ENCODE data around the gene EEF1G. TPM values are rescaled to one million over a fixed set of nuclear protein-coding genes. Genes with fewer than 3 reads are reported as not detected.
A peak's percentile ranks its signal among the peaks of the same experiment; 100 is the strongest.

EEF1G gene
- total RNA-seq, 1 experiment from 2014 or later: 2,004 TPM

DNA sequence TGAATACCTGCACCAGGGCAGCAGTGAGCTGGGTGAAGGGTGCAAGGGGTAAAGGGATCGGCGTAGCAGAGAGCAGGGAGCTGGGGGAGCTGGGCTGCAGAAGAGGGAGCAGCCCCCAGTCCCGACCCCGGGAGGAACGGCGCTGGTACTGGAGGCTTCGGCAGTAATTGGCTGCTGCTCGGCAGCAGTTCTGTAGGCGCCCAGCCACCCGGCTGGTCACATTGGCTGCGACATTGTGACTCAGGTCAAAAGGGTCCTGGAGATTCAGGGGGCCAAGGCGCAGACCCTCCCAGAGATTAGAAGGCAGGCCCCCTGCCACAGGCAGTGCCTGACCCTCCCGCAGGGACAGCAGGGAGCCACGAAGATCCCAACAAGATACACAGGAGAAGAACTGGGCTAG lies 2.1 kb upstream of the EEF1G start:
- intact Hi-C loops (cut with micrococcal nuclease; ENCODE audit: unreplicated experiment): no loop called here
- Mint-ChIP-seq H3K4me3 (ENCODE audit: unreplicated experiment) (peak overlapping the region; percentile 97), H3K36me3 (ENCODE audit: insufficient read depth, unreplicated experiment) (peaks cover 84% of the 10 kb centered on the region), H3K9me3 (ENCODE audit: unreplicated experiment) (no peaks in the 10 kb centered on the region), H3K4me1 (ENCODE audit: low read depth, unreplicated experiment) (peaks cover 57% of the 10 kb centered on the region), H3K27ac (ENCODE audit: unreplicated experiment) (peak overlapping the region; percentile 100), H3K27me3 (ENCODE audit: insufficient read depth, unreplicated experiment) (no peaks in the 10 kb centered on the region)
- H3K9me3 ChIP-seq: no peaks in the 10 kb centered on the region
- no peak for DNase-seq
- no peak overlapping the region for H3K4me3 ChIP-seq (ENCODE audit: low read depth, low read length)
- POLR2A ChIA-PET: no interaction called here
- no peaks in the 10 kb centered on the region for H3K27me3 ChIP-seq (replicated peaks; ENCODE audit: control insufficient read depth, insufficient read depth, low read length)
- CTCF ChIA-PET: no interaction called here
- no TSS peak for BruUV-seq (replicated peaks)
- peaks cover 5% of the 10 kb centered on the region; the same call in 1 of the 2 replicates for H3K36me3 ChIP-seq (ENCODE audit: control insufficient read depth, insufficient read depth, low read length)
- H3K4me1 ChIP-seq: peaks cover 25% of the 10 kb centered on the region
- TF ChIP-seq, protein P1, sequence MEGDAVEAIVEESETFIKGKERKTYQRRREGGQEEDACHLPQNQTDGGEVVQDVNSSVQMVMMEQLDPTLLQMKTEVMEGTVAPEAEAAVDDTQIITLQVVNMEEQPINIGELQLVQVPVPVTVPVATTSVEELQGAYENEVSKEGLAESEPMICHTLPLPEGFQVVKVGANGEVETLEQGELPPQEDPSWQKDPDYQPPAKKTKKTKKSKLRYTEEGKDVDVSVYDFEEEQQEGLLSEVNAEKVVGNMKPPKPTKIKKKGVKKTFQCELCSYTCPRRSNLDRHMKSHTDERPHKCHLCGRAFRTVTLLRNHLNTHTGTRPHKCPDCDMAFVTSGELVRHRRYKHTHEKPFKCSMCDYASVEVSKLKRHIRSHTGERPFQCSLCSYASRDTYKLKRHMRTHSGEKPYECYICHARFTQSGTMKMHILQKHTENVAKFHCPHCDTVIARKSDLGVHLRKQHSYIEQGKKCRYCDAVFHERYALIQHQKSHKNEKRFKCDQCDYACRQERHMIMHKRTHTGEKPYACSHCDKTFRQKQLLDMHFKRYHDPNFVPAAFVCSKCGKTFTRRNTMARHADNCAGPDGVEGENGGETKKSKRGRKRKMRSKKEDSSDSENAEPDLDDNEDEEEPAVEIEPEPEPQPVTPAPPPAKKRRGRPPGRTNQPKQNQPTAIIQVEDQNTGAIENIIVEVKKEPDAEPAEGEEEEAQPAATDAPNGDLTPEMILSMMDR (IDR thresholded peaks at IDR 0.05; ENCODE audit: insufficient read depth in 1 of 2, low read depth in 1 of 2, low read length in 1 of 2, severe bottlenecking in 1 of 2, unreplicated experiment in 1 of 2): no peak

DNA sequence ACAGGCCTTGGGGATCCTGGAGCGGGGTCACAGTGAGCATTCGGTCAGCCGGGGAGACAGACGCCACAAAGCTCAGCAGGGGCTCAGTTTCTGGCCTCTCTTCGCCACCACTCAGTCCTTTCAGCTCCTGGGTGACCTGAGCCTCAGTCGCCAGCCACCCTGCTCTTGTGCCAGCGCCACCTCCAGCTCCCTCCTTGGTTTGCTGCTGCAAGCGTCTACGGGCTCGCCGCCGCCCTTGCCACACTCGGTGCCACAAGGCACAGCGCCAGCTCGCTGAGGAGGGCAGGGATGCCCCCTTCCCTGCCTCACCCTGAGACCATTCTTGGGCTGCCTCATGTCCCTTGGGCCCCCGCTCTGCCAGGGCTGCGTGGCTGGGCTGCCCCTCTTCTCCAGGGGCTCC lies 1.5 kb upstream of the EEF1G start:
- Mint-ChIP-seq H3K9me3 (ENCODE audit: unreplicated experiment) (no peaks in the 10 kb centered on the region), H3K27ac (ENCODE audit: unreplicated experiment) (peak overlapping the region; percentile 100), H3K27me3 (ENCODE audit: insufficient read depth, unreplicated experiment) (no peaks in the 10 kb centered on the region), H3K4me1 (ENCODE audit: low read depth, unreplicated experiment) (peaks cover 56% of the 10 kb centered on the region), H3K4me3 (ENCODE audit: unreplicated experiment) (peak overlapping the region; percentile 97), H3K36me3 (ENCODE audit: insufficient read depth, unreplicated experiment) (peaks cover 88% of the 10 kb centered on the region)
- no peaks in the 10 kb centered on the region for H3K27me3 ChIP-seq (replicated peaks; ENCODE audit: control insufficient read depth, insufficient read depth, low read length)
- POLR2A ChIA-PET: interaction anchor here (1.6 to 2.1 kb wide), 4 partner anchors 14 to 90 kb away, joined by 26 to 116 read pairs (median 32); partner anchors contain the start of genes C11orf98, CSKMT and TUT1
- intact Hi-C loops (cut with micrococcal nuclease; ENCODE audit: unreplicated experiment): no loop called here
- peaks cover 25% of the 10 kb centered on the region for H3K4me1 ChIP-seq
- TF ChIP-seq, protein P1 (IDR thresholded peaks at IDR 0.05; ENCODE audit: insufficient read depth in 1 of 2, low read depth in 1 of 2, low read length in 1 of 2, severe bottlenecking in 1 of 2, unreplicated experiment in 1 of 2): no peak
- BruUV-seq (replicated peaks): no TSS peak
- peak overlapping the region; percentile 62 for H3K4me3 ChIP-seq (ENCODE audit: low read depth, low read length)
- peaks cover 6% of the 10 kb centered on the region; the same call in 1 of the 2 replicates for H3K36me3 ChIP-seq (ENCODE audit: control insufficient read depth, insufficient read depth, low read length)
- CTCF ChIA-PET: interaction anchor here (1.7 to 2.1 kb wide), 2 partner anchors 13 to 151 kb away, joined by 6 to 10 read pairs; no protein-coding TSS in a partner anchor
- no peak for DNase-seq
- H3K9me3 ChIP-seq: no peaks in the 10 kb centered on the region

DNA sequence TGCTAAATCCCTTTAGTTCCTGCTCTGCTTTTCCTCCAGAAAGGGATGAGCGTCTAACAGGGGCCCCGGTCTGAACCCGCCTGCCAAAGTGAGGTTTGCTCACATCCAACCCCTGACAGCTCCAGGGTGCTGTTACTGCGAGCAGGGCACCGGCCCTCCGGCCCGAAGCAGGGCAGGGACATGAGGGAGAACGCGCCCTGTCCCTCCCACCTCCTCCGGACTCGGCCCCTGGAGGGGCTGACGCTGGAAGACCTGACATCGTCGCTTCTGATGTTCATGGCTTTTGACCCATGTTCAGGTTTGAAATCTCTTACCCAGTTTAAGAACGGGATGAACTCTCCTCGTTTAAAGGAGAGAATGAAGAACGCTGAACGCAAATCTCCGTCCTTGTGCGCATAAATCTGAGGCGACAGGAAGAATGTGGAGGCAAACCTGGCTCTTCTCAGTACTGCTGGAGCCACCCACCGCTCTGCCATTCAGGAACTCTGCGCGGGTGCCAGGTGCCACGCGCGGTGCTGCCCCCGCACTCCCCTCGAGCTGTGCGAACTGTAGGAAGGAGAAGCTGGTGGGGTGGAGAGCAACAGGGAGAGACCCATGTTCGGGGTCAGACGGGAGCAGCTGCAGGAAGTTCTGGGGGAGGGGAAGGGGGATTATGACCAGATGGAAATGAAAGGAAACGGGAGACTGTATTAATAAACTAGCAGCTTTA lies 826 bp upstream of the EEF1G start:
- CTCF ChIA-PET: interaction anchor here (0.5 to 2.1 kb wide), 21 partner anchors 9 to 212 kb away, joined by 3 to 29 read pairs (median 5); partner anchors contain the start of genes B3GAT3, C11orf98, CSKMT and HNRNPUL2
- peaks cover 56% of the 10 kb centered on the region for H3K4me1 Mint-ChIP-seq (ENCODE audit: low read depth, unreplicated experiment)

More for the DNA sequence above, 826 bp upstream of the EEF1G start:
- Histone ChIP-seq H3K4me1 (peaks cover 25% of the 10 kb centered on the region), H3K36me3 (ENCODE audit: control insufficient read depth, insufficient read depth, low read length) (peaks cover 6% of the 10 kb centered on the region; the same call in 1 of the 2 replicates), H3K4me3 (ENCODE audit: low read depth, low read length) (peak overlapping the region; percentile 62), H3K9me3 (no peaks in the 10 kb centered on the region), H3K27me3 (replicated peaks; ENCODE audit: control insufficient read depth, insufficient read depth, low read length) (no peaks in the 10 kb centered on the region)
- DNase-seq: no peak
- H3K9me3 Mint-ChIP-seq (ENCODE audit: unreplicated experiment): no peaks in the 10 kb centered on the region
- TF ChIP-seq, protein P1 (IDR thresholded peaks at IDR 0.05; ENCODE audit: insufficient read depth in 1 of 2, low read depth in 1 of 2, low read length in 1 of 2, severe bottlenecking in 1 of 2, unreplicated experiment in 1 of 2): no peak
- H3K27me3 Mint-ChIP-seq (ENCODE audit: insufficient read depth, unreplicated experiment): no peaks in the 10 kb centered on the region
- POLR2A ChIA-PET: interaction anchor here (0.5 to 2.1 kb wide), 40 partner anchors 8 to 282 kb away, joined by 3 to 116 read pairs (median 5); partner anchors contain the start of genes AHNAK, B3GAT3, C11orf98 and CSKMT
- TSS peak; percentile 85 for BruUV-seq (replicated peaks)
- peak overlapping the region; percentile 100 for H3K27ac Mint-ChIP-seq (ENCODE audit: unreplicated experiment)
- peaks cover 94% of the 10 kb centered on the region for H3K36me3 Mint-ChIP-seq (ENCODE audit: insufficient read depth, unreplicated experiment)
- intact Hi-C loops (cut with micrococcal nuclease; ENCODE audit: unreplicated experiment): no loop called here
- H3K4me3 Mint-ChIP-seq (ENCODE audit: unreplicated experiment): peak overlapping the region; percentile 97

All from Caco-2 (cell line).